ENCODE measurements around the gene LYPD6B. TPM values are rescaled to one million over a fixed set of nuclear protein-coding genes. Genes with fewer than 3 reads are reported as not detected.

LYPD6B gene
- not detected in 2 replicates for total RNA-seq

DNA sequence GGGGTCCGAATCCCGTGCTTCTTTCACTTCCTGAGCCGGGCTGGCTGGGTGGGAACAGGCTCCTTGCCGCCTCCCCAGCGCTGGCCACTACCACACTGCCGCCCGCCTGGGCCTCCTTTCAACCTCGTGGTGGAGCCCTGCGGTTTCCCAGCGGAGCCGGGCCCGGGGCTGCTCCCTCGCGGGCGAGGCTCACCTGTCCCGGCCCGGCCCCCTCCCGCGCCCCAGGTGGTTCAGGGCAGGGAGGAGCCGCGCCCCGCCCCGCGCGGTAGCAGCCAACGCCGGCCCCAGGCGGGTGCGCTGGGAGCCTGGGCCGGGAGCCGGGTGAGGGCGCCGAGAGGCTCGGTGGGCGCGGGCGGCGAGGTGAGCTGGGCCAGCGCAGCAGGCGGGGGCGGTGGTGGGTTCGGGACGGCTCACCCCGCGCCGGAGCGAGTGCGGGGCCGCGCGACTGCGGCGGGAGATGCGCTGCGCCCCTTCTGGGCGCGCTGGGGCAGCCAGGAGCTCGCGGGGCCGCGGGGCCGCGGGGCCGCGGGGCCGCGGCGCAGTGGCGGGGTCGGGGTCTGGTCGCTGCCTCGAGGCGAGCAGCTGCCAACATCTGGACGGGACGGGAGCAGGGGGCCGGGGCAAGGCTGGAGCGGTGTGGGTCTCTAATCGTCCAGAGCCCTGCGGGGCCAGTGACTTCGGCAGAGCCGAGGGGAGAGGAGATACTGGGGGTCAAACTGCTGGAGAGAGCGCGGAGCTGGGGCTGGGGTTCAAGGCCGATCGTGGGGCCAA, at the start of gene LYPD6B:
Gene LYPD6B, plus strand, starts transcription at position 258 of the 771 bp plus-strand sequence. CDS start 92,250 bp downstream, outside the sequence.
- DNase-seq (ENCODE audit: low read depth, low spot score) = no peak

GRCh38 chr2:148989882-148990493, 48.5 kb upstream of the LYPD6B start:
- DNase-seq (ENCODE audit: low read depth, low spot score) = peak; percentile 57

- no peak for DNase-seq (ENCODE audit: low read depth, low spot score)
These were observed 47.5 kb upstream of the LYPD6B start for GRCh38 chr2:148990968-148991367.

DNA sequence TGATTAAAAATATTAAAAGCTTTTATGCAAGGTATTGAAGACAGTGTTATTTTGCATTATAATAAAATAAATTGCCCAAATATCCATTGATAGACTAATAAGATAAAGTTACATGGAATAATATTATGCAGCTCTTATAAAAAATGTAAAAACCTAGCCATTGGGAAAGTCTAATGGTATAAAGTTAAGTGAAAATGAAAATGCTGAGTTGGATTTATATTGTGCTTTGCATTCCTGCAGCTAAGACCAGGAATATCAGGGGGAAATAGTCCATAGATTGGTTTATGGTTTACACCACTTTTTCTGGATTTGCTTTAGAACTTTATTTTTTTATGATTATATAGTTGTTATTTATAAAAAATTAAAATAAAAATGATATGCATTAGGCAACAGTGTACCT, 46.1 kb upstream of the LYPD6B start:
- no peak for DNase-seq (ENCODE audit: low read depth, low spot score)

DNA sequence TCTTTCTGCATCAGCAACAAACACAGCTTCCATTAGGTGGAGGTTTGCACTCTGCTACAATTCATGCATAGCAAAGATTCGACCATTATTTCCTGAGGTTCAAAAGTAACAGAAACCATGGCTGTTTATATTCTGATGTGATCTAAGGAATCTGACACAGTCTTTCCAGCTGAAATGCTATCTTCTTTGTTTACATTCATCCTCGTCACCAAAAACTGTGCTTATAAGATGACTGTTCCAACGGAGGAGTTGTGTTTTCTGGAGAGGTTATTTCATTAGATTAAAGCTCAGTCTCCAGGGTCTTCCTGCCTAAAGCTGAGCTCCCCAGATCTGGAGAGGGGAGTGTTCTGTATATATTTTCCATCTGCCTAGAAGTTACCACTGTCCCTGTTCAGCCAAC, 45.1 kb upstream of the LYPD6B start:
- no peak for DNase-seq (ENCODE audit: low read depth, low spot score)

GRCh38 chr2:148994341-148994740, 44.2 kb upstream of the LYPD6B start:
- no peak for DNase-seq (ENCODE audit: low read depth, low spot score)

- no peak for DNase-seq (ENCODE audit: low read depth, low spot score)
These were observed 41.7 kb upstream of the LYPD6B start for GRCh38 chr2:148996805-148997204.

- DNase-seq (ENCODE audit: low read depth, low spot score) = no peak
These were observed 40.2 kb upstream of the LYPD6B start for GRCh38 chr2:148998165-148998830.

DNA sequence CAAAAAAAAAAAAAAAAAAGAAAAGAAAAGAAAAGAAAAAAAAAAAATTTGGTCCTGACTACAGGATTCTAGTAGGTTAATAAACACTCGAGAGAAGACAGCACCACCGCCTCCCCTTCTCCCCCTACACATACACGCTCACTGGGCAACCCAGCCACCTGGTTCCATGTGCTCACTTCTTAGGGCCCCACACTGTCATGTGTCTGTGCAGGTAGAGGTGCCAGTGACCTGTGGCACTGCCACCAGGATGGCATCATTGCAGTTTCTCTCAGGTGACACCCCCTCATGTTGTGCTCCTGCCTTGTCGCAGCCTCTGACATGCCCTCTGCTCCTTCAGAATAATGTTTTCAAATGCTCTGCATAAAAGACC, 39.7 kb upstream of the LYPD6B start:
- no peak for DNase-seq (ENCODE audit: low read depth, low spot score)

DNA sequence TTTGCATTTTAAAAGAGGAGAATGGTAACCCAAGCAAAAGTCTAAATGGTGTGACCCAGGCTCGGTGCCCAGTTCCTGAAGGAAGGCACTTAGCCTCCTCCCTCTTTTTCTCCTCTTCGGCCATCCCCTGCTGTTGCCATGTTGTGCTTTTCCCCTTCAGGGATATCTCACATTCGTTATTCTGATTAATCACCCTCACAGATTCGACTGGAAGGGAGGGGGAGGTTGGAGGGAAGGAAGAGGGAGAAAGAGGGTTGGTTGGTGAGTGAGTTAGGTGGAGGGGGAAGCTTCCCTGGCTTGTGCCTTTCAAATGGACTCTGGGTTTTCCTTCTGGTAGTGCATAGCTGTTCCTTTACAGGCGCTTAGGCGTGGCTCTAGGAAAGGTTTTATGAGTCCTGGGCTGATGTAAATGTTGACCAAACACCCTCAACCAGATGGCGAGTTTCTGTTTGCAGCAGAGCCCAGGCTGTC, 39.0 kb upstream of the LYPD6B start:
- DNase-seq (ENCODE audit: low read depth, low spot score) = no peak

GRCh38 chr2:149000158-149000938, 38.2 kb upstream of the LYPD6B start:
- DNase-seq (ENCODE audit: low read depth, low spot score) = no peak

DNA sequence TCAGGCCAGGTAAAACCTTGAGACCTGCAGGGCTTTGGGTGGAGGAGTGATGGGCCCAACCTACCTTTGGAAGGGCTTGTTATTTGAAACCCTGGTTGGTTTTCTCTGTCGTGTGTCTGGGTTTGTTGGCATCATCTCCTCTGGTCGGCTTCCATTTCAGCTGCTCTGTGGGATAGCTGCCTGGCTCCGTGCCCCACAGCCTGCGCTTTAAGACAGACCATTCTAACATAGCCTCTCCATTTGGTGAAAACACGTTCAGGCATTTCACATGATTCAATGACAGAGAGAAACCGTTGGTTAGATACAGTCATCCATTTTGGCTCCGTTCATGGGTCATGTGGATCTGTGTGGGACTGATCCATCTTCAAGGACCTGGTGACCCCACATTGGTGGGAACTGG, 37.0 kb upstream of the LYPD6B start:
- DNase-seq (ENCODE audit: low read depth, low spot score) = no peak

GRCh38 chr2:149002378-149002890, 36.1 kb upstream of the LYPD6B start:
- no peak for DNase-seq (ENCODE audit: low read depth, low spot score)

- DNase-seq (ENCODE audit: low read depth, low spot score) = no peak
These were observed 35.4 kb upstream of the LYPD6B start for GRCh38 chr2:149002891-149003740.

DNA sequence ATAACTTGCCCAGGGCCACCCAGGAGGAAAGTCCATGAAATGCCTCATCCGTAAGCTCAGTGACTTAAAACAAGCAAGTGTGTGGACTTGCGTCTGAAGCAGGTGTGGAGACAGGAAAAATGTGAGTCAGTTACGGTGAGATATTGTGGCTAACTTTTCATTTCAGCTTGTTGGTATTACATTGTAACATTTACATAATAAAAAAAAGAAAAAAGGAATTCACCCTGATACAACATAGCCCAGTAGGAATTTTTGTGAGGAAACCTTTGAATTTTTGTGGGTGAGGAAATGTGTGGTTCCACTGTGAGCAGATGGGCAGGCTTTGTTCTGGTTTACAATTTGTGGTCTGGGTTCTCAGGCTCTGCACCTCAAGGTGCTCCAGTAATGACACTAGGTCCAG, 33.7 kb upstream of the LYPD6B start:
- no peak for DNase-seq (ENCODE audit: low read depth, low spot score)

DNA sequence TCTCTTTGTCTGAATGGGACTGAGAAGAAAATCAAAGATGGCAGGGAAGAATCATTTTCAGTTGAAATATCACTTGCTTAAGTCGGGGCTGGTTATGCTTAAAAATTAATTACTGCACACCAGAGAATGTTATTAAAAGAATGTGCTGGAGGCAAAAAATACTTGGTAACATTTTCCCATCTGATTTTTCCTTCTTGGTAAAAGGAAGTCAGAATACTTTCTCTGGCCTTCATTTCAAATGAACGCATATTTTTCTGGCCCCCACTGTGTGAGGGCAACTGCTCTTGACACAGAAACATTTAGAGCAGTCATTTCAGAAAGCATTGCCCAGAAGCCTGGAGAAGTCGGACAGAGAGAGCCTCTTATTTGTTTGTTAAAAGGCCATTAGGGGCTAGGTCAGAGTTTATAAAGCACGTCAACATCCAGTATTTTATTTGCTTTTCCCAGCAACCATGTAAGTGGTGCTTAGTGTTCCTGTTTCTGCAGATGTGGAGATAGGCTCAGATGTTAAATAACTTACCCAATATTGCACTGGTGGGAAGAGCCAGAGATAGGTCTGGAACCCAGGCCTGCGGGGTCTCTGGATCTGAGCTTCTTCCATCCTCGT, 32.9 kb upstream of the LYPD6B start:
- DNase-seq (ENCODE audit: low read depth, low spot score) = no peak

DNA sequence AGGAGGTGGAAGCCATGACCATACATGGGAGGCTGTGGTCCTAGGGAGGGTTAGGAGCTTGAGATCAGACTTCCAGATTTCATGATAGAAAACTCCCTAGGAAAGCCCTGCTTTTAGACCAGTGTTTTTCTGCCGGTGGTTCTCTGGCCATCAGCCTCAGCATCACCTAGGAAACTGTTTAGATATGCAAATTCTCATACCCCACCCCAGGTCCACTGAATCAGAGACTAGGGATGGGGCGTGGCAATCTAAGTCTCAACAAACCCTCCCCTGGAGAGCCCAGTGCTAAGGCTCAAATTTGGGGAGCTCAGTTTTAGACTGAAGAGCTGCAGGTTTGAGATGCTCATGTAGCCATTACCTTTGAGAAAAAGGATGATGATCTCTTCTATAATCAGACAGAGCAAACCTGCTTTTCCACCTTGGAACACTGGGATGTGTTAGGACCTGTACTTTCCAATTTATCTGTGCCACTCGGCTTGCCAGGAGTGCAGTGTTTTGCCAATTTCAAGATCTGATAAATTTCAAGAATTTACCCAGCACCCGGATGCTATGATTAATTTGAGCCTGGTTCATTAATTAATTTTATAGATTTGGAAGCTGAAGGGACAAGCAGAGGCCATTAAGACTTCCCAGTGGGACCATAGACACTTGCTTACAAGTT, 31.5 kb upstream of the LYPD6B start:
- no peak for DNase-seq (ENCODE audit: low read depth, low spot score)

GRCh38 chr2:149008381-149008780, 30.1 kb upstream of the LYPD6B start:
- no peak for DNase-seq (ENCODE audit: low read depth, low spot score)
